A673 (cell line): Measurements from ENCODE around the gene FCHO1. TPM values are rescaled to one million over a fixed set of nuclear protein-coding genes. Genes with fewer than 3 reads are reported as not detected.

Experiments used
- BruUV-seq: library from RNA; stranded (reverse); fragments of 400-500 nt; replicated peaks from 2 replicates; lab custom pipeline; 2021; lab: Mats Ljungman, UMichigan
- CTCF ChIA-PET: fragments of 300-600 bp; sonication (Branson Sonifier 250); formaldehyde crosslinking; loops from one replicate; lab custom pipeline; 2022; ENCODE audit warnings: antibody characterized with exemption; lab: Charles Lee
- POLR2A ChIA-PET: fragments of 300-600 bp; sonication (Branson Sonifier 250); formaldehyde crosslinking; loops from one replicate; lab custom pipeline; 2022; ENCODE audit warnings: antibody characterized with exemption; ENCODE audit not compliant: low non-redundant PET; lab: Charles Lee
- DNase-seq: peaks from one replicate; pipeline ENCODE4 v3.0.0-alpha.2; 2015; ENCODE audit warnings: low spot score
- H3K27ac ChIP-seq: fragments of 200-600 bp; sonication (generic); 2 replicates; pipeline ENCODE4 v1.5.1; 2016; ENCODE audit warnings: mixed run types, low read depth, mild to moderate bottlenecking, mixed read lengths, antibody characterized with exemption, low read length; ENCODE audit not compliant: poor library complexity, severe bottlenecking
- H3K27me3 ChIP-seq: fragments of 200-600 bp; sonication (generic); replicated peaks from 2 replicates; pipeline ENCODE4 v1.6.1; 2017; ENCODE audit warnings: mixed run types, low read depth, mild to moderate bottlenecking, mixed read lengths, antibody characterized with exemption, low read length; ENCODE audit not compliant: insufficient read depth, poor library complexity
- H3K36me3 ChIP-seq: fragments of 200-600 bp; sonication (generic); 2 replicates; pipeline ENCODE4 v1.6.1; 2016; ENCODE audit warnings: mixed run types, mild to moderate bottlenecking, mixed read lengths, antibody characterized with exemption, low read length; ENCODE audit not compliant: insufficient read depth, poor library complexity, severe bottlenecking
- H3K4me1 ChIP-seq: fragments of 200-600 bp; sonication (generic); 2 replicates; pipeline ENCODE4 v1.6.1; 2017; ENCODE audit warnings: mixed run types, mild to moderate bottlenecking, mixed read lengths, antibody characterized with exemption, low read length; ENCODE audit not compliant: insufficient read depth, poor library complexity, severe bottlenecking
- H3K4me3 ChIP-seq: fragments of 200-600 bp; sonication (generic); 2 replicates; pipeline ENCODE4 v1.5.1; 2016; ENCODE audit warnings: low read depth, mixed run types, mild to moderate bottlenecking, mixed read lengths, low read length; ENCODE audit not compliant: poor library complexity, severe bottlenecking
- H3K9me3 ChIP-seq: fragments of 200-600 bp; sonication (generic); 2 replicates; pipeline ENCODE4 v1.6.1; 2016; ENCODE audit warnings: mixed run types, low read depth, mild to moderate bottlenecking, mixed read lengths, antibody characterized with exemption, low read length; ENCODE audit not compliant: poor library complexity, severe bottlenecking
- CTCF ChIP-seq: fragments of 300-800, 200-600 bp; sonication (generic); conservative IDR thresholded peaks from 2 replicates; pipeline ENCODE4 v1.5.1; 2017; ENCODE audit warnings: low read depth, mild to moderate bottlenecking, antibody characterized with exemption, low read length, moderate library complexity, mixed read lengths
- EZH2 ChIP-seq: fragments of 200-600 bp; sonication (generic); IDR thresholded peaks from 2 replicates; pipeline ENCODE4 v1.6.1; 2017; ENCODE audit warnings: borderline replicate concordance, low read depth, mild to moderate bottlenecking, mixed read lengths, antibody characterized with exemption, low read length; ENCODE audit not compliant: poor library complexity, severe bottlenecking
- intact Hi-C: fragments of 100-400 bp; cut with micrococcal nuclease; formaldehyde crosslinking; loops from one replicate; pipeline ENCODE4 v1.10.0; 2022; ENCODE audit not compliant: unreplicated experiment
- total RNA-seq: library from RNA; stranded (reverse); gene quantifications from 2 replicates; pipeline ENCODE4 v1.2.3, GENCODE V29; 2021

The FCHO1 gene
- total RNA-seq, 1 experiment from 2014 or later = 2.1 TPM

GRCh38 chr19:17824339-17824738, 73.1 kb downstream of the FCHO1 start:
- TF ChIP-seq EZH2 (no peak), CTCF (no peak)
- DNase-seq = no peak
- ChIA-PET POLR2A (no interaction called here), CTCF (no interaction called here)
- H3K36me3 ChIP-seq = no peaks in the 10 kb centered on the region
- no TSS peak for BruUV-seq
- no peak overlapping the region for H3K4me3 ChIP-seq
- no peaks in the 10 kb centered on the region for H3K27me3 ChIP-seq
- no peak overlapping the region for H3K27ac ChIP-seq
- H3K9me3 ChIP-seq = no peaks in the 10 kb centered on the region
- no peaks in the 10 kb centered on the region for H3K4me1 ChIP-seq
- intact Hi-C loops = no loop called here

GRCh38 chr19:17826508-17827056, 75.3 kb downstream of the FCHO1 start:
- POLR2A ChIA-PET = no interaction called here
- no TSS peak for BruUV-seq

GRCh38 chr19:17829855-17830566, 78.7 kb downstream of the FCHO1 start:
- CTCF ChIA-PET = no interaction called here
- Histone ChIP-seq H3K4me1 (no peaks in the 10 kb centered on the region), H3K36me3 (no peaks in the 10 kb centered on the region), H3K27ac (no peak overlapping the region), H3K9me3 (no peaks in the 10 kb centered on the region), H3K27me3 (no peaks in the 10 kb centered on the region), H3K4me3 (no peak overlapping the region)
- POLR2A ChIA-PET = no interaction called here
- intact Hi-C loops = no loop called here
- TF ChIP-seq CTCF (no peak), EZH2 (no peak)
- no TSS peak for BruUV-seq
- no peak for DNase-seq

More at GRCh38 chr19:17826508-17827056, 75.3 kb downstream of the FCHO1 start:
- no peak for TF ChIP-seq CTCF
- TF ChIP-seq EZH2 = no peak
- H3K4me3 ChIP-seq = no peak overlapping the region
- intact Hi-C loops = no loop called here
- H3K9me3 ChIP-seq = no peaks in the 10 kb centered on the region
- no peaks in the 10 kb centered on the region for H3K27me3 ChIP-seq
- no peaks in the 10 kb centered on the region for H3K36me3 ChIP-seq
- H3K4me1 ChIP-seq = no peaks in the 10 kb centered on the region
- no peak for DNase-seq
- CTCF ChIA-PET = no interaction called here
- no peak overlapping the region for H3K27ac ChIP-seq
